GM20000 (cell line): Measurements from ENCODE around the gene TRIM14.
"Not testable (repeated sequence)": the region's sequence is repeated elsewhere in the genome, so short reads cannot be mapped to it uniquely, and the experiment has no call there.

Experiments used
- DNase-seq: peaks from one replicate; pipeline ENCODE4 v3.0.0; 2012; ENCODE audit warnings: low spot score
- TF ChIP-seq, protein P1 (sequence below): IDR thresholded peaks from 2 replicates; pipeline ENCODE4 v1.5.1; 2012; ENCODE audit warnings: mild to moderate bottlenecking, control low read depth; ENCODE audit errors: extremely low read depth, missing control alignments

TRIM14 gene

DNA sequence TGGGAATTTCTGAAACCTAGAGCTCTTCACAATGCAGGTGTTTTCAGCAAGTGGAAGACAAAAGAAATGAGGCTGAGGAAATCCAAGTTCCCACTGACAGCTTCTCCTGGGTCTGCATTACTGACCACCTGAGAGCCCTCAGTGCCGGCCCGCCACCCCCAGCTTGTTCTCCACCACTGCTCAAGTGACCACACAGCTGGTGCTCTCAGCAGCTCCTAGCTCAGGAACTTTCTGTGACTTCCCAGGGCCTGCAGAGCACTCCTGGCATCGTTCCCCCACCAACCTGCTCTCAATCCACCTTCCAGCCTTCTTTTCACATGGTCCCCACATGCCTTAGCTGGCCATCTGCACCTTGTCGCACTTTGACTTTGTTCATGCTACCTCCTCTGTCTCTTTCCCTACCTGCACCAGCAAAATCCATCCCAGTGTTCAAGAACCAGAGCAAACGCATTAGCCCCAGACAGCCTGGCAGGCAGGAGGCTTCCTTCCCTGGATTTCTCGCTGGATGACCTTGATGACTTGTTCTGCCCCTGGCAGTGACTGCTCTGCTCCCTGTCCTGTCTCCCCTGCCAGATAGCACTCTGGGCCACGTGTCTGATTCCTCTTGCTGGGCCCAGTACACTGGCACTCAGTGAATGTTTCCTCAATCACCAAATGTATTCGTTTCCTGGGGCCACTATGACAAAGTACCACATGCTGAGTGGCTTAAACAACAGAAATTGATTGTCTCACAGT, 97.5 kb downstream of the TRIM14 start:
- TF ChIP-seq, protein P1, sequence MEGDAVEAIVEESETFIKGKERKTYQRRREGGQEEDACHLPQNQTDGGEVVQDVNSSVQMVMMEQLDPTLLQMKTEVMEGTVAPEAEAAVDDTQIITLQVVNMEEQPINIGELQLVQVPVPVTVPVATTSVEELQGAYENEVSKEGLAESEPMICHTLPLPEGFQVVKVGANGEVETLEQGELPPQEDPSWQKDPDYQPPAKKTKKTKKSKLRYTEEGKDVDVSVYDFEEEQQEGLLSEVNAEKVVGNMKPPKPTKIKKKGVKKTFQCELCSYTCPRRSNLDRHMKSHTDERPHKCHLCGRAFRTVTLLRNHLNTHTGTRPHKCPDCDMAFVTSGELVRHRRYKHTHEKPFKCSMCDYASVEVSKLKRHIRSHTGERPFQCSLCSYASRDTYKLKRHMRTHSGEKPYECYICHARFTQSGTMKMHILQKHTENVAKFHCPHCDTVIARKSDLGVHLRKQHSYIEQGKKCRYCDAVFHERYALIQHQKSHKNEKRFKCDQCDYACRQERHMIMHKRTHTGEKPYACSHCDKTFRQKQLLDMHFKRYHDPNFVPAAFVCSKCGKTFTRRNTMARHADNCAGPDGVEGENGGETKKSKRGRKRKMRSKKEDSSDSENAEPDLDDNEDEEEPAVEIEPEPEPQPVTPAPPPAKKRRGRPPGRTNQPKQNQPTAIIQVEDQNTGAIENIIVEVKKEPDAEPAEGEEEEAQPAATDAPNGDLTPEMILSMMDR = no peak
- DNase-seq = no peak

DNA sequence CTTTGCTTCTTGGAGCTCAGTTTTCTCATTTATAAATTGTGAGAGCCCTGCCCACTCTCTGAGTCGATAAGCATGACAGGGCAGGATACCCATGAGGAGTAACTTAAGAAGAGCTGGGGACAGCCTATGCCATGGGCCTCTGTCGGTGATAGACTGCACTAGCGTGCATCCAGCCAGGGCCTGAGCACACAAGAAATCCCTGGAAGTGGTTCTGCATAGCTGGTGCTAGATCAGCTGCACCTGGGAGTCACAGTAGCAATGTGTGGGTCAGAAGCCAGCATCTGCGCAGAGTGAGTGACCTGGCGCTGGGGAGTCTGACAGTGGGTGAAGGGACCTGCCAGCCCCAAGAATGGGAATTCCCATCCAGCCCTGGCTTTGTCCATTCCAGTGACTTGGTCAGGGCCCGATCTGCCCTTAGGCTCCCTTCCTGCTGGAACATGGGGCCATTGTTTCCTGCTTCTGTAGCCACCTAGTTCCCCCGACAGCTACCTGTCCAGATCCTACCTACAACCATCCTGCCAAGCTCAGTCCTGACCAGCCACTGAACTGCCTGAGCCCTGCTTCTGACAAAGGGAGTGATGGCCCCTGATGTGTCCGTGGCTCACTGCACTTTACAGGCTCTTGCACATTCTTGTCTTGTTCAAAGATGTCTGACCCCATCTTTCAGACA, 98.4 kb downstream of the TRIM14 start:
- no peak for DNase-seq
- TF ChIP-seq, protein P1 = no peak

DNA sequence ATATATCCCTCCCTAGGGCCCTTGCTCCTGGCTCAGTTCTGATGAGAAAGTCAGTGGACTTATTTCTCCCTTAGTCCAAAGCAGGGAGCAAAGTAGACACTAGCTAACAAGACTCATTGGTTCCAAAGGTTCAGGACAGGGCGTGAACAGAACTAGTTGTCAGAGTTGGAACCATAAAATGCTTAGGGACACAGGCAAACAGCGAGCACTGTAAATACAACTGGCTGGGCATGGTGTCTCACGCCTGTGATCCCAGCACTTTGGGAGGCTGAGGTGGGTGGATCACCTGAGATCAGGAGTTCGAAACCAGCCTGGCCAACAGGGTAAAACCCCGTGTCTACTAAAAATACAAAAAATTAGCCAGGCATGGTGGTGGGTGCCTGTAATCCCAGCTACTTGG, 99.2 kb downstream of the TRIM14 start:
- not testable (repeated sequence) for DNase-seq
